Neural progenitor cell (in vitro differentiated cells): ENCODE measurements around the gene HEATR5A. TPM values are rescaled to one million over a fixed set of nuclear protein-coding genes. Genes with fewer than 3 reads are reported as not detected.

Source experiments
- DNase-seq: peaks from one replicate; pipeline ENCODE4 v3.0.0-alpha.2; 2016; ENCODE audit warnings: low spot score
- H2AFZ ChIP-seq: fragments of 200-600 bp; sonication (generic); replicated peaks from 2 replicates; pipeline ENCODE4 v1.6.1; 2016; ENCODE audit warnings: antibody characterized with exemption
- H3F3A ChIP-seq: fragments of 200-600 bp; sonication (generic); 2 replicates; pipeline ENCODE4 v1.6.1; 2016; ENCODE audit warnings: antibody characterized with exemption, low read depth
- H3K27ac ChIP-seq: fragments of 200-600 bp; sonication (generic); 2 replicates; pipeline ENCODE4 v1.5.1; 2016; ENCODE audit warnings: mild to moderate bottlenecking
- H3K27me3 ChIP-seq: fragments of 200-600 bp; sonication (generic); 2 replicates; pipeline ENCODE4 v1.6.1; 2016; ENCODE audit warnings: mild to moderate bottlenecking, moderate library complexity
- H3K36me3 ChIP-seq: fragments of 200-600 bp; sonication (generic); 2 replicates; pipeline ENCODE4 v1.5.1; 2016
- H3K4me1 ChIP-seq: fragments of 200-600 bp; sonication (generic); 2 replicates; pipeline ENCODE4 v1.6.1; 2016; ENCODE audit warnings: mixed run types
- H3K4me2 ChIP-seq: fragments of 200-600 bp; sonication (generic); 2 replicates; pipeline ENCODE4 v1.6.1; 2016
- H3K4me3 ChIP-seq: fragments of 200-600 bp; sonication (generic); 2 replicates; pipeline ENCODE4 v1.5.1; 2016
- H3K79me2 ChIP-seq: fragments of 200-600 bp; sonication (generic); 2 replicates; pipeline ENCODE4 v1.6.1; 2016; ENCODE audit warnings: low read depth
- H3K9ac ChIP-seq: fragments of 200-600 bp; sonication (generic); 2 replicates; pipeline ENCODE4 v1.6.1; 2016
- H3K9me3 ChIP-seq: fragments of 200-600 bp; sonication (generic); 2 replicates; pipeline ENCODE4 v1.5.1; 2016; ENCODE audit warnings: low read depth
- H4K20me1 ChIP-seq: fragments of 200-600 bp; sonication (generic); 2 replicates; pipeline ENCODE4 v1.6.1; 2016; ENCODE audit warnings: low read depth
- H3K27ac Mint-ChIP-seq: 3 replicates; pipeline ENCODE4 v1.8.0; 2021; ENCODE audit warnings: mixed read lengths
- H3K27me3 Mint-ChIP-seq: 2 replicates; pipeline ENCODE4 v1.8.0; 2022; ENCODE audit warnings: low read depth, mild to moderate bottlenecking, inconsistent platforms, moderate library complexity, mixed read lengths; ENCODE audit not compliant: insufficient read depth
- H3K36me3 Mint-ChIP-seq: 3 replicates; pipeline ENCODE4 v1.8.0; 2021; ENCODE audit warnings: mixed read lengths
- H3K4me1 Mint-ChIP-seq: 3 replicates; pipeline ENCODE4 v1.8.0; 2021; ENCODE audit warnings: mixed read lengths
- H3K4me3 Mint-ChIP-seq: 3 replicates; pipeline ENCODE4 v1.8.0; 2021; ENCODE audit warnings: mild to moderate bottlenecking, moderate library complexity, mixed read lengths
- H3K9me3 Mint-ChIP-seq: 3 replicates; pipeline ENCODE4 v1.8.0; 2020; ENCODE audit warnings: mixed read lengths
- EZH2 ChIP-seq: fragments of 200-600 bp; sonication (generic); IDR thresholded peaks from 2 replicates; pipeline ENCODE4 v1.6.1; 2017; ENCODE audit warnings: antibody characterized with exemption, mild to moderate bottlenecking, moderate library complexity
- EZH2phosphoT487 ChIP-seq: fragments of 200-600 bp; sonication (generic); IDR thresholded peaks from 2 replicates; pipeline ENCODE4 v1.6.1; 2017; ENCODE audit warnings: antibody characterized with exemption
- total RNA-seq: library from RNA; depleted of rRNA; stranded (reverse); fragments of >200 nt; gene quantifications from 2 replicates; pipeline ENCODE4 v1.2.3, GENCODE V29; 2015; ENCODE audit warnings: low replicate concordance
- TF ChIP-seq, protein P1 (sequence below): fragments of 200-600 bp; sonication (generic); IDR thresholded peaks from 2 replicates; pipeline ENCODE4 v1.5.1; 2017; ENCODE audit warnings: antibody characterized with exemption, mild to moderate bottlenecking

HEATR5A gene
- total RNA-seq, 1 donor from 2014 or later = 34.7 TPM

DNA sequence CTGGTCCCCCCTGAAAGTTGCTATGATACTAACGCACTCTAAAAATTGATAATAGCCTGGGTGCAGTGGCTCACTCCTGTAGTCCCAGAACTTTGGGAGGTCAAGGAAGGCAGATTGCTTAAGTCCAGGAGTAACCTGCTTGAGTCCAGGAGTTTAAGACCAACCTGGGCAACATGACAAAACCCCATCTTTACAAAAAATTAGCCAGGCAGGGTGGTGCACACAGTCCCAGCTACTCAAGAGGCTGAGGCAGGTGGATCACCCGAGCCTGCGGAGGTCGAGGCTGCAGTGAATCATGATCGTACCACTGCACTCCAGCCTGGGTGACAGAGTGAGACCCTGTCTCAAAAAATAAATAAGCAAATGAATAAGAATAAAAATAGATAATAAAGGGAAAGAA lies 42.9 kb downstream of the HEATR5A start:
- Histone ChIP-seq H2AFZ (no peak overlapping the region), H3F3A (no peaks in the 10 kb centered on the region), H3K9me3 (no peaks in the 10 kb centered on the region), H3K36me3 (peaks cover 3% of the 10 kb centered on the region), H4K20me1 (no peaks in the 10 kb centered on the region), H3K4me1 (no peaks in the 10 kb centered on the region), H3K4me3 (no peak overlapping the region), H3K27ac (no peak overlapping the region), H3K4me2 (no peak overlapping the region), H3K79me2 (no peaks in the 10 kb centered on the region), H3K27me3 (no peaks in the 10 kb centered on the region), H3K9ac (no peak overlapping the region)
- no peak for DNase-seq
- no peaks in the 10 kb centered on the region for H3K4me1 Mint-ChIP-seq
- TF ChIP-seq EZH2 (no peak), EZH2phosphoT487 (no peak)
- TF ChIP-seq, protein P1, sequence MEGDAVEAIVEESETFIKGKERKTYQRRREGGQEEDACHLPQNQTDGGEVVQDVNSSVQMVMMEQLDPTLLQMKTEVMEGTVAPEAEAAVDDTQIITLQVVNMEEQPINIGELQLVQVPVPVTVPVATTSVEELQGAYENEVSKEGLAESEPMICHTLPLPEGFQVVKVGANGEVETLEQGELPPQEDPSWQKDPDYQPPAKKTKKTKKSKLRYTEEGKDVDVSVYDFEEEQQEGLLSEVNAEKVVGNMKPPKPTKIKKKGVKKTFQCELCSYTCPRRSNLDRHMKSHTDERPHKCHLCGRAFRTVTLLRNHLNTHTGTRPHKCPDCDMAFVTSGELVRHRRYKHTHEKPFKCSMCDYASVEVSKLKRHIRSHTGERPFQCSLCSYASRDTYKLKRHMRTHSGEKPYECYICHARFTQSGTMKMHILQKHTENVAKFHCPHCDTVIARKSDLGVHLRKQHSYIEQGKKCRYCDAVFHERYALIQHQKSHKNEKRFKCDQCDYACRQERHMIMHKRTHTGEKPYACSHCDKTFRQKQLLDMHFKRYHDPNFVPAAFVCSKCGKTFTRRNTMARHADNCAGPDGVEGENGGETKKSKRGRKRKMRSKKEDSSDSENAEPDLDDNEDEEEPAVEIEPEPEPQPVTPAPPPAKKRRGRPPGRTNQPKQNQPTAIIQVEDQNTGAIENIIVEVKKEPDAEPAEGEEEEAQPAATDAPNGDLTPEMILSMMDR = no peak
- no peaks in the 10 kb centered on the region for H3K9me3 Mint-ChIP-seq
- no peak overlapping the region for H3K4me3 Mint-ChIP-seq
- H3K27ac Mint-ChIP-seq = no peak overlapping the region
- H3K36me3 Mint-ChIP-seq = peaks cover 7% of the 10 kb centered on the region
- no peaks in the 10 kb centered on the region for H3K27me3 Mint-ChIP-seq

DNA sequence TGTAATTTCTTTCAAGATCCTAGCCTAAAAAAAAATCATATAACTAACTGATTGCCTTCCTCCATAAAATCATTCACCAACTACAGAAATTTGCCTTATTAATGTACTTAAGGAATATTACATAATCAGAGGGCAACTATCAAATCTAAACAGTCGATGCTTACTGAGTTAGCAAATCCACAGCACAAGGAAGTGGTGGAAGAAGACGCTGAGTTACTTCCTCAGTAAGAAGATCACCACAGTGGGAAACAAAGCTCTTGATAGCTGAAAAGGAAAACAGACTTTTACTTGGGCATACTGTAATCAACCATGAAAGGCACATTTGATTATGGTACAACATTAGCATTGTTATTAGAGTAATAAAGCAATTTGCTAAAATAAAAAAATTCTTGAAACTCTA lies 48.7 kb downstream of the HEATR5A start:
- Mint-ChIP-seq H3K4me3 (no peak overlapping the region), H3K27me3 (no peaks in the 10 kb centered on the region), H3K36me3 (peaks cover 2% of the 10 kb centered on the region), H3K9me3 (no peaks in the 10 kb centered on the region), H3K27ac (no peak overlapping the region), H3K4me1 (no peaks in the 10 kb centered on the region)
- Histone ChIP-seq H4K20me1 (no peaks in the 10 kb centered on the region), H3K79me2 (no peaks in the 10 kb centered on the region), H3K27ac (no peak overlapping the region), H2AFZ (no peak overlapping the region), H3K4me1 (no peaks in the 10 kb centered on the region), H3F3A (no peaks in the 10 kb centered on the region), H3K4me3 (no peak overlapping the region), H3K4me2 (no peak overlapping the region), H3K9ac (no peak overlapping the region), H3K9me3 (no peaks in the 10 kb centered on the region), H3K27me3 (no peaks in the 10 kb centered on the region), H3K36me3 (peaks cover 9% of the 10 kb centered on the region)
- no peak for TF ChIP-seq EZH2phosphoT487
- TF ChIP-seq, protein P1 = no peak
- no peak for TF ChIP-seq EZH2
- no peak for DNase-seq

DNA sequence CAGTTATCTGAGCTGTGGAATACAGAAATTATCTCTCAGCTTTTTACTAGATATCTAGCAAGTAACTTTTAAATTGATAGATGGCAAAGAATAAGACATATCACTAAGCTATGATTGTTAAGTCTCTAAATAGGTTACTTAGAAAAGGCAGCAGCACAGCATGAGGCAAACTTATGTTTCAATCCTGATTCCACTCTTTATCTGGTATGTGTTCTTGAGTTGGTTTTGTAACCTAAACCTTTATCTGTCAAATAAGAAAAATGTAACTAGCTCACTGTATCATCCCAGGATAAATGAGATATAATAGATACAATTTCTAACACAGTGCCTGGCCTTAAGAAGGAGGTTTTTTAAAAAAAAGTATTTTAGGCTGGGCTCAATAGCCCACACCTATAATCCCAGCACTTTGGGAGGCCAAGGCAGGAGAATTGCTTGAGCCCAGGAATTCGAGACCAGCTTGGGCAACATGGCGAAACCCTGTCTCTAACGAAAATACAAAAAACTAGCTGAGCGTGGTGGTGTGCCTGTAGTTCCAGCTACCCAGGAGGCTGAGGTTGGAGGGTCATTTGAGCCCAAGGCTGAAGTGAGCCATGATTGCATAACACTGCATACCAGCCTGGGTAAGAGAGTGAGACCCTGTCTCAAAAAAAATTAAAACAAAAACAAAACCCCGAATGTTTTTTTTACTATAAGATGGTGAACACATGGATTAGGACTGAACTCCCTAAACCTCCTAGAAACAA lies 56.8 kb downstream of the HEATR5A start:
- DNase-seq = no peak
- Histone ChIP-seq H3K27me3 (no peaks in the 10 kb centered on the region), H3K79me2 (no peaks in the 10 kb centered on the region), H3K4me1 (no peaks in the 10 kb centered on the region), H3F3A (no peaks in the 10 kb centered on the region), H3K36me3 (no peaks in the 10 kb centered on the region), H4K20me1 (no peaks in the 10 kb centered on the region), H3K9ac (no peak overlapping the region), H3K4me2 (no peak overlapping the region), H2AFZ (no peak overlapping the region), H3K9me3 (no peaks in the 10 kb centered on the region), H3K27ac (no peak overlapping the region), H3K4me3 (no peak overlapping the region)
- Mint-ChIP-seq H3K4me1 (no peaks in the 10 kb centered on the region), H3K9me3 (no peaks in the 10 kb centered on the region), H3K36me3 (peaks cover 2% of the 10 kb centered on the region), H3K27me3 (no peaks in the 10 kb centered on the region), H3K27ac (no peak overlapping the region), H3K4me3 (no peak overlapping the region)
- TF ChIP-seq, protein P1 = no peak
- no peak for TF ChIP-seq EZH2
- no peak for TF ChIP-seq EZH2phosphoT487
